G401 (cell line): ENCODE data around the gene IPO11. TPM values are rescaled to one million over a fixed set of nuclear protein-coding genes. Genes with fewer than 3 reads are reported as not detected.
"Not testable (repeated sequence)": the region's sequence is repeated elsewhere in the genome, so short reads cannot be mapped to it uniquely, and the experiment has no call there.

Experiments used
- DNase-seq: peaks from one replicate; pipeline ENCODE4 v3.0.0-alpha.2; 2015; ENCODE audit warnings: low spot score
- in situ Hi-C: cut with HindIII; loops from 2 replicates; pipeline ENCODE4 v1.10.0; 2016; ENCODE audit warnings: low sequenced_read_pairs, mixed read lengths
- total RNA-seq: library from RNA; depleted of rRNA; stranded (reverse); fragments of >200 nt; shearing (Covaris generic); gene quantifications from 2 replicates; pipeline ENCODE4 v1.2.3, GENCODE V29; 2014

The IPO11 gene
- total RNA-seq, 1 experiment from 2014 or later: 48.2 TPM

DNA sequence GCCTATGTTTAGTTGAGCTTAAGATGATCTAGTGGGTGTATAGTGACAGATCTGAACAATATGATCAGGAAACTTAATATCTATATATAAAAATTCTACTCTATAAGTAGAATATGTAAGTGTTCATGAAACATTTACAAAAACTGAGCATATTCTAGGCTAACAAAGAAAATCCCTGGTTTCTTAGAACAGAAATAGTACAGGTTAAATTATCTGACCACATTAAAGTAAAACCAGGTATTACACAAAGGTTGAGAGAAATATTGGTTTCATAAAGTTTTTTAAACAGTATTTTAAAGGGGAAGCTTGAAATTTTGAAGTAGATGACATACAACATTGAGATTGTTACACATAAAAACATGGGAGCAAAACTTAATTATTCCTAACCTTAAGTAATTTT is 205.4 kb downstream of the IPO11 start:
- in situ Hi-C loops: no loop called here

DNA sequence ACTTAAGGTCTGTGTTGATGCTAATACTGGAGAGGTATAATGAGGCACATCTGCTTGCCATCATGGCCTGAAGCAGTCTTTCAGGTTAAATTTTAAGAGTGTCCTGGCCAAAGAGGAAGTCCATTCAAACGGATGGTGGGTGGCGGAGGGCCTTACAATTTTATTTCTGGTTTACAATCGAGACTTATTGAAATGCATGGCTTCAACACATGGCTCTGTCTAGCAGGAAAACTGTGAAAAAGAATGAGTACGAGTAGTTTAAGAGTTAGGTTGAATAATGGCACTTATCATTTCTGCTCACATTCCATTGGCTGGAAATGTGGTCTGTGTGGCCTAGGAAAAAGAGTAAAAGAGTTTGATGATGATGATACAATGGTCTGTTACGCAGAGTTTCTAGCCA is 208.2 kb downstream of the IPO11 start:
- in situ Hi-C loops: no loop called here
- no peak for DNase-seq

More for the DNA sequence above, 205.4 kb downstream of the IPO11 start:
- no peak for DNase-seq

DNA sequence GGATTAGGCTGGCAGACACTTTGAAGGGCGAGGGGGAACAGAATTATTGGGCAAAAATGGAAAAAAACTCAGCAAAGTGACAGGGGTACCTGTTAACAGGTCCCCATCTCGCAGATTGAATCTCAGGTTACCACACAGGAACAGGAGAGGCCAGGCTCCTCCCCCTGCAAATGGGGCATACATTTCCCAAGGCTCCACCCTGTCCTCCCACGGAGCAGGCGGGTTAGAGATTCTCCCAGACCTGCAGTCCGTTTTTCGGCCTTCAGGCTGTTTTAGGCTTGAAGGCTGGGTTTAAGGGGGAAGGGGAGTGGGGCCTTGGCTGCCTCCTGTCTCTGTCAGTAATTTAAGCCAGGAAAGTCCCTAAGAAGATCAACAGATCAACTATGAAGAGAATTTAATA is 208.7 kb downstream of the IPO11 start:
- DNase-seq: no peak
- in situ Hi-C loops: no loop called here

DNA sequence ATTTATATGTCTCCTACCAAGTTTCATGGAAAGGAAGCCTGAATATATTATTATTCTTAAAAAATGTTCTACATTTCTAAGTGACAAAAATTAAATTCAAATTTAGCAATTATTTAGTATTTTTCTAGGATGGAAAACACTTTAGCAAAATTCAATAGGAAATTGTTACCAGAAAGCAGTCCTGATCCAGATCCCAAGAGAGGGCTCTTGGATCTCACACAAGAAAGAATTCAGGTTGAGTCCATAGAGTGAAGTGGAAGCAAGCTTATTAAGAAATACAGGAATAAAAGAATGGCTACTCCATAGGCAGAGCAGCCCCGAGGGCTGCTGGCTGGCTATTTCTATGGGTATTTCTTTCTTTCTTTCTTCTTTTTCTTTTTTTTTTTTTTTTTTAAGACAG is 210.7 kb downstream of the IPO11 start:
- in situ Hi-C loops: no loop called here
- no peak for DNase-seq

DNA sequence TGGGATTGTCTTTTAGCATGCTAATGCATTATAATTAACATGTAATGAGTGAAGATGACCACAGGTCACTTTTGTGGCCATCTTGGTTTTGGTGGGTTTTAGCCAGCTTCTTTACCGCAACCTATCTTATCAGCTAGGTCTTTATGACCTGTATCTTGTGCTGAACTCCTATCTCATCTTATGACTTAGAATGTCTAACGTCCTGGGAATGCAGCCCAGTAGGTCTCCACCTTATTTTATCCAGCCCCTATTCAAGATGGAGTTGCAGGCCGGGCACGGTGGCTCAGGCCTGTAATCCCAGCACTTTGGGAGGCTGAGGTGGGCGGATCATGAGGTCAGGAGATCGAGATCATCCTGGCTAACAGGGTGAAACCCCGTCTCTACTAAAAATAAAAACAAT is 211.9 kb downstream of the IPO11 start:
- in situ Hi-C loops: not testable (repeated sequence)

DNA sequence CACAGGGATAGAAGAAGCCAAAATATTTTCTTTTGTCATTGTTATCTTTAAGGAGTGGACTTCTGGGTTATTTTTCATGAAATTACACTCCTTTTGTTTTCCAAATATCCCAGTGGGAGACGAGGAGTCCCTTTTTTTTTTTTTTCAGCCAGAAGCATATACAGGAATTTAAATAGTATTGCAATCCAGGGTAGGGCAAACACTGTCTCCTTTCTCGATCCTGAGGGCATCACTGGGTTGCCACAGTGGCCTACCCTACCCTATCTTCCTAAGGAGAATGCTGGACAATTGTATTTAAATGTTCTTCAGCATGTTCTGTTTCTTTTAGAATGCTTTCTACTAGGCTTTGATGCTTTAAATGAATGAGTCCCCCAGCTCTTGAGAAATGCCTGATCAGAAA is 214.0 kb downstream of the IPO11 start:
- no peak for DNase-seq
- in situ Hi-C loops: no loop called here

More for the DNA sequence above, 211.9 kb downstream of the IPO11 start:
- not testable (repeated sequence) for DNase-seq

DNA sequence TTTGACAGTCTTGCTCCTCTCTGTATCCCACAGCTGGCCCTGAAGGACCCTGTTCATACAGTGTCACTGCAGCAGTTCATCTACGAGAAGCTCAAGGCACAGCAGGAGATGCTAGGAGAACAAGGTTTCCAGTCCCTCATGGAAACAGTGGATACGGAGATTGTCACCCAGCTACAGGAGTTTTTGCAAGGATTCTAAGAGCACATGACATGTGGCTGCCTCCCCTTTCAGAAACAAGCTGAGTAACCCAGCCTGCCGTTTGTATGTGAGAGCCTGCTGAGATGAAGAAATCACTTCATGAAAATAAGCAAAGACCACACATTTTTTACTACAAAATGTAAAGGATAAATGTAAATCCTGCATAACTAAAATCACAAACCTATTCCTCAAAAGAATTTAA is 214.6 kb downstream of the IPO11 start:
- in situ Hi-C loops: no loop called here
- DNase-seq: no peak

DNA sequence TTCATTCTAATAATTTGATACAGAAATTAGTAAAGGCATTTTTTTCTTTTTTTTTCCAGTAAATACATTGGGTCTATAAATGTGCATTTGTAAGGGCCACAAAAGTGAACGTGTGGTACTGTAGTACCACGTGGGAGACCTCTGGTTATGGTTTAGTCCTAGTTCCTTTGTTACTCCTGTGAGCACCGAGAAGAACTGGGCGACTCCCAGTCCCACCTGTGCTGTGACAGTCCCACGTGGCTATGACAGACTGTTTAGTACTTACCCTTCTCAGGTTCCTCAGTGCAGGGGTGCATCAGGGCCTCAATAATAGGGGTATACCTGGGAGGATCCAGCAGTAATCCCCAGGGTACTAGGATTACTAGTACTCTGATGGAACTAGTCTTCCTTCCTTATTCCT is 215.3 kb downstream of the IPO11 start:
- no peak for DNase-seq
- in situ Hi-C loops: no loop called here

DNA sequence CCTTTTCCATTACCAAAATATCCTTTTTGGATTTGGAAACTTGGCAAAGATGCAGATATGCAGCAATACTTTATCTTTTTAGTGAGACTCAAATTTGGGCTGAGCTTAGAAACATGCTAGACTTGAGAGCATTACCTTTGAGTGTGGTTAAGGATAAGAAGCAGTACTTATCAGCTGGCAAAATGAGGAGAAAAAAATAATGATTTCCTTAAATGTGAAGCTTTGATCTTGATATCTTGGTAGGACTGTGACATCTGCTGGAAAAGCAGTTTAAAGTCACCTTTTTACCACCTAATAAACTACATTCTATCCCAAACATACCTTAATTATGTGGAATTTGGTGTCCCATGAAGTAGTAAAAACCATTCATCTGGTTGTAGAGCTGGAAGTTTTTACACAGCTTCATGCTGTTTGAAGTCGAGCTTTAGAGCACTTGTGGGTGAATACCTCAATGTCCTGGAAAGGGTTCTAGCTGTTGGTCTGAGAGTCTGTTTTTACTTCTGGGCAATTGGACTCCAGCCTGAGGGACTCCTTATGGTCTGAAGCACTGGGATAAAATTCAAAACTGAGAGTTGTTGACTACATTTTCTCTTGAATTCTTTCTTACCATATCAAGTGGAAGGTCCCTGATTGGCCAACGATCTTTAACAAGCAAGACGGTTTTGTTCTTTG is 219.5 kb downstream of the IPO11 start:
- DNase-seq: no peak
- in situ Hi-C loops: no loop called here

DNA sequence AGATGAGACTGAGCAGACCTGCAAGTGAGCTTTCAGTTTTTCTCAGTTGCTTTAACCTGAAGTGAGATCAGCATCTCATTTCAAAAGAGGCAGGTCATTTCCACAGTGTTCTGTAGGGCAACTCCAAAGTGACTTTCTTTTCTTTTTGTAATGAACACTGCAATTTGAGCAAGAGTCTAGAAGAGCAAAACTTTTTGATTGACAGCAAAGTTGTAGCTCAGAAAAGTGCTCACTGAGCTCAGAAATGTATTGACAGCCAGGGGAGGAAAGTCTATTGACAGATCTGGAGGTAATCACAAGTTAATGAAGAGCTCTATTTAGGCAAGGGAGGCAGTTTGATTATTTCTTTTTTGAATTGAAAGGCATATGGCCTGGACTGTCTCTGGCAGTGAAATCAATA is 220.7 kb downstream of the IPO11 start:
- in situ Hi-C loops: no loop called here
- DNase-seq: no peak

DNA sequence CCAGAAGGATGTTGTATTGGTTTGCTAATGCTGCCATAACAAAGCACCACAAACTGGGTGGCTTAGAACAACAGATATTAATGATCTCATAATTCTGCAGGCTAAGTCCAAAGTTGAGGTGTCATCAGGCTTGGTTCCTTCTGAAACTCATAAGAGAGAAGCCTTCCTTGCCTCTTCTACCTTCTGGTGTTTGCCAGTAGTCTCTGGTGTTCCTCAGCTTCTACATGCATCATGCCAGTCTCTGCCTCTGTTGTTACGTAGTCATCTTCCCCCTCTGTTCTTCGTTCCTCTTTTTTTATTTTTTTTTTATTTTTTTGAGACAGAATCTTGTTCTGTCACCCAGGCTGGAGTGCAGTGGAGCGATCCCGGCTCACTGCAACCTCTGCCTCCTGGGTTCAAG is 227.9 kb downstream of the IPO11 start:
- in situ Hi-C loops: no loop called here
- no peak for DNase-seq

DNA sequence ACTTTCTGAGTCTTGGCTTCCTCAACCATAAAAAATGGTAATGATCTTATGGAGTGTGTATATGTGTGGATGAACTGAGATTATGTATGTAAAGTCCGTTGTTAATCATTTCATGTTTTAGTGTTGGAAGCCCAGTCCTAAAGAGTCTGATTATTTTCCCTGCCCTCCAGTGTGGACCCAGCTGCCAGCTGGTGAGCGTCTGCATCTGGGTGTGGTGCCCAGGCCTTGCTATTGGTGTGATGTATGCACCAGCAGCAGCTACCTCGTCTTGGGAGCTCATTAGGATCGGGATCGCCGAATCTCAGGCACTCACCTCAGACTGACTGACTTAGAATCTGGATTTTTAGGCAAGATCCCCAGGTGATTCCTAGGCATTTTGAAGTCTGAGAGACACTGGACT is 229.9 kb downstream of the IPO11 start:
- no peak for DNase-seq
- in situ Hi-C loops: no loop called here

DNA sequence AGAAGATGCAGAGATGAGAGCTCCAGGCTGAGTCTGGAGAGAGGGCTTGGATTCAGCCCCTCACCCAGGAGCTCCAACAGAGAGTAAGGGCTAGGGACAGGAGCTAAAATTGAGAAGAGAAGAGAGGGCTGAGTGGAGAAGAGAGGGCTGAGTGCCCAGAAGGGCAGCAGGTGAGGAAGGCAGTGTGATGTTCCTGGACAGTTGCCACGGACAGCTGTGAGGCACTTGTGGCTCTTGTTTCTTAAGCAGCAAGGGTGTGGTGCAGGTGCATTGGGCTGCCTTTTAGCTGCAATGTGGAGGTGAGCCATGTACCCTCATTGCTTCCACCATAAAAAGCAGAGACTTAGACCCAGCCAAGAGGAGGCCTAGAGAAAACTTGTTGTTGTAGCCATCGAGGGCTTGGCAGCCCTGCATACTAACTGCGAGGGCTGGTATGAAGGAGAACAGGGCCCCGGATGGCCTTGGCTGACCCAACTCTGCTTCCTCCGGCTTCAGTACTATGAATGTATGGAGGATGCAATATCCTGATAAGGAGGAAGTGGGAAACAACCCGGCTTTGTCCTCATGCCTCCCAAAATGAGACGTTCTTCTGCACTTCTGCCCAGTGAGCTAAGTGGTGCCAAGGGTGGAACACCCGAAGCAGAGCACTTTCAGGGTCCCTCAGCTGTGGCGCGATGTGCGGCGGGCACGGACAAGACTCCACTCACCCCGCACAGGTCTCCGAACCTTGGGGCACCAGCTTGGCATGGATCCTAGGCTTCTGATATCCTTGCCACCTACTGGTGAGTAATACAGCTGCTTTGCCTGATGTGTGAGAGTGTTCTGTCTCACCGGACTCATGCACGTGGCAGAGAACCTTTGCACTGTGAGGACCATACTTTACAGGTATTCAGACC is 231.2 kb downstream of the IPO11 start:
- DNase-seq: no peak
- in situ Hi-C loops: no loop called here

DNA sequence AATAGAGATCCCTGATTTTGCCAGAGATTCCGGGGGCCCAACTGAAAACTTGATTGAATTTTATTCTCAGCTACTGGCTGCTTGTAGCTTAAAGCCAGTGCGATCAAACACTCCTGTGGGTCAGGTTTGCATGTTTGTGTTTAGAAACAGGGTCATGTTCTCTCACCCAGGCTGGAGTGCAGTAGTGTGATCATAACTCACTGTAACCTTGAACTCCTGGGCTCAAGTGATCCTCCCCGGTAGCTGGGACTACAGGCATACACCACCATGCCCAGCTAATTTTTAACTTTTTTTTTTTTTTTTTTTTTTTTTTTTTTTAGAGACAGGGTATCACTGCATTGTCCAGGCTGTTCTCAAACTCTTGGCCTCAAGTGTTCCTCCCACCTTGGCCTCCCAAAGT is 232.7 kb downstream of the IPO11 start:
- in situ Hi-C loops: no loop called here
- DNase-seq: no peak

DNA sequence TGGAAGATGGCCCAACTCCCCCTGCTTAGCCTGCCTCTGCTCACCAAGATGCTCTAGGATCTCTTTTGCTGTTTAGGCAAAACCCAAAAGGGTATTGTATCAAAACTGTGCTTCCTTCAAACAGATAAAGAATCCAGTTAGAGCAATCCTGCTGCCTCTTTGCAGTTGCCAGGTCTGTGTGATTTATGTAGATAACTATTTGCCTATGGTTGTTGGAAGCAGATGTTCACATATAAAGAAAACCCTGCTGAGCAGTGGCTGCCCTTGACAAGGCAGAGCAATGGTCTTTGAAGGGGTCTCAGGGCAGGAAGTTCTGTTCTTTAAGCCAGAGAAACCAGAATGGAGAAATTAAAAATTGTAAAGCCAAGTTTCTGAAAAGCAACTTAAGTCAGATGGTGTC is 234.7 kb downstream of the IPO11 start:
- no peak for DNase-seq
- in situ Hi-C loops: no loop called here

DNA sequence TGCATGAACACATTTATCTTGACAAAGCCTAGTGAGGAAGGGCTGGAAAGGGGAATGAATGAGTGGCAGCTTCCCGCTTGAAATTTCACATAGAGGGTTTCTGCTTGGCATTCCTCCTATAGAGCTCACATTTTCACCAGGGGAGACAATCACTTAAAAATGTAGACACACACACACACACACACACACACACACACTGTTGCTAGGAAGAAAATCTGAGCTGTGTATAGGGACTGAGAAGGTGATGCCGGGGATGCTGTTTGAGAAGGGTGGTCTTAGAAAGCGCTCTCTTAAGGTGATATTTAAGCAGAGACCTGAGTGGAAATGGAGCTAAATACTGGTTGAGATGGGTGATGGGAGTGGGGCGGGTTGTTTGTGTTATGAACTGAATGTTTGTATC is 236.5 kb downstream of the IPO11 start:
- in situ Hi-C loops: no loop called here
- DNase-seq: no peak

DNA sequence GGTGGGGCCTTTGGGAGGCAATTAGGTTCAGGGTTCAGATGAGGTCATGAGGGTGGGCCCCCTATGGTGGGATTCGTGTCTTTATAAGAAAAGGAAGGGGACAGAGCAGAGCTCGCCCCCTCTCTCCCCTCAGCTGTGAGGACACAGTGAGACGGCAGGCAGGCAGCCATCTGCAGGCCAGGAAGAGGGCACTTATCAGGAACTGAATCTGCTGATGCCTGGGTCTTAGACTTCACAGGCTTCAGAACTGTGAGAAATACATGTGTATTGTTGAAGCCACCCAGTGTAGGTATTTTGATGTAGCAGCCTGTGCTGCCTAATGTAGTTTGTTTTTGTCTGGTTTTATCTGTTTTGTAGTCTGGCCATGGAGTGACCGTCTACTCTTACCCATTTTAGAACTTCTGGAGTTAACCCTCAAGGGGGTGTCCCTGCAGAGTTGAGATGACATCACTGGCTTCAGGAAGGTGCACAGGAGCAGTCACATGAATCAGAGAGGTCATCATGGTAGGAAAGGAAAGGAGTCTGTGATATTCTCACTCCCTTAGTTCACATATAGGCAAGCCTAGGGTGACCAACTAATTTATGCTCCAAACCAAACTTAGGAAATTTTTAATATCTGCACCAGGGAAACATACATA is 237.0 kb downstream of the IPO11 start:
- no peak for DNase-seq
- in situ Hi-C loops: no loop called here

DNA sequence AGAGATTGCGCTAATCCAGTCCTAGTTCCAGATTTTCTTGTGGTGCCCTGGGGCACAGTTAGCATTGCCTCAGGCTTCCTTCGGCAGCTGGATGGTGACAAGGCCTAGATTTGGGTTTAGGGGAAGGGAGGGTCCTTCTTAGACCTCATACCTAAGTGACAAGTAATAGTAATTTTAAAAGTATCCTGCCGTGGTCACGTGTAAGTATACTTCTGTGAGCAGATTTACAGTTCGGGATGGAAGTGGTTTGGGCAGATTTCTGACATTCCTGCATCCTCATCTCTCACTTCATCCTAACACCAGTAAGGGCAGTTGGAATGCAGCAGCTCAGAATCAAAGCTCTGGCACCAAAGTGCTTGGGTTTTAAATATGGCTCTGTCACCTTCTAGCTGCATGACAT is 237.6 kb downstream of the IPO11 start:
- in situ Hi-C loops: no loop called here
- DNase-seq: no peak

DNA sequence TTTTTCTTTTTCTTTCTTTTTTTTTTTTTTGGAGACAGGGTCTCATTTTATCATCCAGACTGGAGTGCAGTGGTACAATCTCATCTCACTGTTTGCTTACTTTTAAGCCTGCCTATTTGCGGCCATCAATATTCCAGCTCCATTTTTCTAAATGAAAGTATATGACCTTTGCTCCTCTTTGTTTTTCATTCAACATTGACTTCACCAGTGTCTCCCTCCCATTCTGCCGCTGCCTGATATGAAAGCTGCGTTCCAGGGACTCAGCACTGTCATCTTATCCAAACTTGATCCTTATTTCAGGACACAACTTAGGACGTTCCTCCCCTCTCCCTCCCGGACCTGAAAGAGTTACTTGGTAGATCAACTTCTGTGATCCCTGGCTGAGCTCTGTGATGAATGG is 239.7 kb downstream of the IPO11 start:
- no peak for DNase-seq
- in situ Hi-C loops: no loop called here
